Stimulated activated CD8-positive, alpha-beta memory T cell treated with anti-CD3 and anti-CD28 coated beads, Interleukin-7, amount 100 ng/mL, for 24 hours (primary cell): Measurements from ENCODE around the gene DENND4C.
"Not testable (repeated sequence)": the region's sequence is repeated elsewhere in the genome, so short reads cannot be mapped to it uniquely, and the experiment has no call there.

Experiments
- DNase-seq: peaks from one replicate; pipeline ENCODE4 v3.0.0-alpha.2; 2020; ENCODE audit warnings: low read depth

The DENND4C gene

GRCh38 chr9:19224563-19224962 lies 5.9 kb upstream of the DENND4C start:
- no peak for DNase-seq

- DNase-seq, result peak; percentile 26
Observed at GRCh38 chr9:19229595-19230354, 718 bp upstream of the DENND4C start.

- peak; percentile 2 for DNase-seq
Observed at GRCh38 chr9:19231126-19231903, 822 bp downstream of the DENND4C start.

GRCh38 chr9:19231904-19232822 lies 1.7 kb downstream of the DENND4C start:
- no peak for DNase-seq

- DNase-seq, result no peak
Observed at GRCh38 chr9:19232823-19233194, 2.3 kb downstream of the DENND4C start.

- no peak for DNase-seq
Observed at GRCh38 chr9:19233344-19233743, 2.9 kb downstream of the DENND4C start.

- no peak for DNase-seq
Observed at GRCh38 chr9:19239955-19240354, 9.5 kb downstream of the DENND4C start.

- DNase-seq, result no peak
Observed at GRCh38 chr9:19241728-19242127, 11.2 kb downstream of the DENND4C start.

- no peak for DNase-seq
Observed at GRCh38 chr9:19243366-19244033, 13.0 kb downstream of the DENND4C start.

- no peak for DNase-seq
Observed at GRCh38 chr9:19246891-19247290, 16.4 kb downstream of the DENND4C start.

GRCh38 chr9:19247420-19247819 lies 16.9 kb downstream of the DENND4C start:
- DNase-seq, result no peak

- not testable (repeated sequence) for DNase-seq
Observed at GRCh38 chr9:19250346-19250745, 19.9 kb downstream of the DENND4C start.

GRCh38 chr9:19251203-19251602 lies 20.7 kb downstream of the DENND4C start:
- DNase-seq, result not testable (repeated sequence)

GRCh38 chr9:19251622-19252021 lies 21.1 kb downstream of the DENND4C start:
- DNase-seq, result not testable (repeated sequence)

- DNase-seq, result no peak
Observed at GRCh38 chr9:19252174-19252884, 21.8 kb downstream of the DENND4C start.

GRCh38 chr9:19252885-19253219 lies 22.4 kb downstream of the DENND4C start:
- DNase-seq, result no peak

- no peak for DNase-seq
Observed at GRCh38 chr9:19255112-19255511, 24.6 kb downstream of the DENND4C start.

- no peak for DNase-seq
Observed at GRCh38 chr9:19255821-19256220, 25.3 kb downstream of the DENND4C start.

- DNase-seq, result not testable (repeated sequence)
Observed at GRCh38 chr9:19259665-19260255, 29.3 kb downstream of the DENND4C start.

- DNase-seq, result not testable (repeated sequence)
Observed at GRCh38 chr9:19265602-19266001, 35.1 kb downstream of the DENND4C start.
